HG02571 (cell line): ENCODE measurements around the gene EPB41L2.

Experiments used
- ATAC-seq: cut with Tn5 transposase; IDR thresholded peaks from one replicate; pipeline ENCODE4 v1.9.1; 2021; ENCODE audit warnings: mild to moderate bottlenecking, moderate library complexity; ENCODE audit not compliant: unreplicated experiment

The EPB41L2 gene

DNA sequence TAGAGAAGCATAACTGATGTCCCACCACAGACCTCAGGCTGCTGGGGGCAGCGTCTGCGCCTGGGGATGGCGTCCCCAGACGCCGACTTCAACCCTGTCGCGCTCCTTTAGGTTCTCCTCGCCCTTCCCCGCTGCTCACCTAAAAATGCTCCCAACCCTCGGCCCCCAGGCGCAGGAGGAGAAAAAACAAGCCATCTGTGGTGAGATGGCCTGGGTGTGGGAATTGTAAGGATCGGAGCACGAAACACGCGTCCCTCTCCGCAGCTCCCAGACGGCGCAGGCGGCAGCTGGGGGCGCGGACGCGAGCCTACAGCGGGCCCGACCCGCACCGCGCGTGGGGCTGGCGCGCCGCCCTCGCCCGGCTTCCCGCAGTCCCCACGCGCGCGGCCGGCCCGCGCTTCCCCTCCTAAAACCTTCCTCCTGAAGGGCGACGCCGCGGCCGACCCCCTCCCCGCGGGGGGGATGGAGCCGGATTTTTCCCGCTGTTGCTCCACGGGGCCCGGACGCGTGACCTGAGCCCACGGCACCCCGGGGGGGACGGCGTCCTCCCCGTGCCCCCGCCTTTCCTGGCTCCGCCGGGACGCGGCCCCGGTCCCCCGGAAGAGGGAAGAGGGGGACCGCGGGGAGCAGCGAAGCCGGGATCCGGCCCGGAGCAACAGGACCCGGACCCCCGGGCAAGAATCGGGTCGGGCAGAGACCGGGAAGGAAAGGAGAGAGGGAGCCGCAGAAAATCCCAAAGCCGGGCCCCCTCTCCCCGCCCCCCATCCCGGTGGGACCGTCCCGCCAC, 611 bp downstream of the EPB41L2 start:
- peak; percentile 24 for ATAC-seq

GRCh38 chr6:131061751-131062119, 1.3 kb downstream of the EPB41L2 start:
- no peak for ATAC-seq

DNA sequence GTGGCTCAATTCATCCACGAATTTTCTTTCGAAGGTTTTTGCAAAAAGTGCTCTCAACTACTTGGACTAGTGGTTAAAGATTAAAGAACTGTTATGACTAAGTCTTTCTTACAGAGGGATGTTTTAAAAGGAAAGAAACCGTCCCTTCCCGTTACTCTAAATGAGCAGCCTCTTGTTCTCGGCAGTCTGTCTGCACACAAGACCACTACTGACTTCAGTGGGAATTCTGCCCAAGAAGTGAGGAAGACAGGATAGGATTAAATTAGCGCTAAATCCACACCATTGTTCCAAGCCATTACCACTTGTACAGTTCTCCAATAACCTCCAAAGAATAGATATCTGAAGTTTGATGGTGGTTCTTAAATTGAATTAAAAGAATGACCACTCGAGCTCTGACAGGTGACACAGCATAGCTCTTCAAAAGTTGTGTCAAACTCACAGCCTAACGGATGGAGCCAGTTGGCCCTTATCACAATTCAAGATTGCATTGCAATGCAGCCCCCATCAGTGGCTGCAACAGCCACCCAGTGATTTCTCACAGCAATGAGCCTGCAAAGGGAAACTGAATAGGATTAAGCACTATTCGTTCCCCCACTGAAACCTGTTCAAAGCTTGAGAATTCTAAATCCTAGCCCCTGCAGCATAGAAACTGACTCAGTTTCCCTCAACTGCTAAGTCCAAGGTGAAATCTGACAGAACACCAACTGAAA, 1.8 kb downstream of the EPB41L2 start:
- ATAC-seq, result no peak

GRCh38 chr6:131060311-131060710, 2.7 kb downstream of the EPB41L2 start:
- no peak for ATAC-seq

- no peak for ATAC-seq
These were observed 3.6 kb downstream of the EPB41L2 start for GRCh38 chr6:131059486-131059885.

DNA sequence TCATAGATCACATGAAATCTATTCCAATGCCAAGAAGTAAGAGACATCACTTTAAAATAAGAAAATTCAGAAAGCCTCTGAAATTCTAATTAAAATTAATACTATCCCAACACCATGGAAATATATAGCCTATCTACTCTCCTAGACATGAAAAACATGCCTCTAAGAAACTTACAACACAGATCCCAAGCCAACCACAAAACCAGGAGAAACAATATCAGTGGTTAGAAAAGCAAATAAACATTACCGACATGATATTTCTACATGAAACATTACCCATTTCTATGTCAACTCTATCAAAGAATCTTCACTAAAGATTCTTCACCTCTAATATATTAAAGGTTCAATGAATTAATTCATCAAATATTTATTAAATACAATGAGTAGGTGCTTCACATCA, 4.8 kb downstream of the EPB41L2 start:
- no peak for ATAC-seq

GRCh38 chr6:131054392-131055250, 8.4 kb downstream of the EPB41L2 start:
- ATAC-seq, result no peak

DNA sequence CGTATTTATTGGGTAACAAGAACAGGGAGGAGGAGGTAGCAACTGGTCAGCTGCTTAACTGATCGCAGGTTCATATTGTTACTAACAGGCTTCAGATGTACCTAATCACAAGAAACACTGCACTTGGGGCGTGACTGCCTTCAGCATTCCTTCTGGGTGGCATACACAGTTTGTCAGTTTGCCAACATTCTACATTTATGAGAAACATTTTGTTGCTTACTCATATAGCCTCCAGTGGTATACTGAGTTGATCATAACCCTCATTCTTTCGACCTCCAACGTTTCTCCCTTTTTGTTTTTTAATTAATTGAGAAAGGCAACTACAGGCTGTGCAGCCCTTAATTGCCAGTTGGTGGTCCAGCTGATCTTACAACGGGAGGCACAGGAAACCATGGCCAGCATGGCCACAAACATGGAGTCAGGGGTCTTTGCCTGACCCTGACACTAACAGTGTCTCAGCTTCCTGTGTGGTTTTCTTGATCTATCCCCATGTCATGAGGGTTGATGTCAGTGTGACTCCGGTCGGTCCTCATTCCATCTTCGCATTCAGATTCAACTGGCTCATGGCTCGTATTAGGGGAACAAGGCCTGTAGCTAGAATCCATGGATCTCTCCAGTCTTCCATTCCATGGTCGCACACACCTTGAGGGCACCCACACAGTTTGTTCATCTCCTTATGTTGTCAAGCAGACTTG, 9.4 kb downstream of the EPB41L2 start:
- no peak for ATAC-seq

DNA sequence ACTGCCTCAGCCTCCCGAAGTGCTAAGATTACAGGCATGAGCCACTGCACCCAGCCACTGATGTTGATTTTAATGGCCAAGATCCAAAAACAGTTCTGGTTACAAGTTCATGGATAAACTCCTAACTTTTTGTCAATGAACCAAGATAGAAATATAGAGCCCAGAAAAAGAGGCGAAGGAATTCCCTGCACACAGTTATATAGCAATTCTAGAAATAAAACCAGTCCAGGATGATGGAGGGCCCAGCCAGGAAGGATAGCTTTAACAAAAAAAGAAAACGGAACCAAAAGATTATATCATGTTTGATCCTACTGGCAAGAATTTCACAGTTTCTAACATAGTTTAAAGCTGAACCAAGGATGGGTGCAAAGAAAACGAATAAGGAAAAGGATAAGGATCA, 10.9 kb downstream of the EPB41L2 start:
- ATAC-seq, result no peak

DNA sequence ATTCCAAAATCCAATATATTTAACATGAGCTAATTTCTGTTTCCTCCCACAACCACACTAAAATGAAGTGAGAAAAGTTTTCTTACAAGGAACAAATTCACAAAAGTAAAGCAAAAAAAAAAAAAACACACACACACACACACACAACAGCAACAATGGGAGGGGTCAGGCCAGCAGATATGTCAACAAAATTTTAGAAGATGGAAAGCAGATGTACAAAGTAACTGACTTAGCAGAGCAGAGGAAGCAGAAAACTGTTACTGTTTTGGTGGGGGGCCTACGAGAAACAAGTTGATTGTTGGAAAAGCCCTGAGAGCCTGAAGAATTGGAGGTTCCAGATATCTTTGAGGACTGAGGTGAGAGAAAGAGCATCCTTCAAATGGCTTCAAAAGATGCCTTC, 11.7 kb downstream of the EPB41L2 start:
- ATAC-seq, result no peak

- no peak for ATAC-seq
These were observed 13.4 kb downstream of the EPB41L2 start for GRCh38 chr6:131049608-131050007.

GRCh38 chr6:131048933-131049515, 14.0 kb downstream of the EPB41L2 start:
- no peak for ATAC-seq

- no peak for ATAC-seq
These were observed 14.6 kb downstream of the EPB41L2 start for GRCh38 chr6:131048459-131048858.

- ATAC-seq, result no peak
These were observed 17.9 kb downstream of the EPB41L2 start for GRCh38 chr6:131045139-131045538.

GRCh38 chr6:131043902-131044447, 19.1 kb downstream of the EPB41L2 start:
- no peak for ATAC-seq

DNA sequence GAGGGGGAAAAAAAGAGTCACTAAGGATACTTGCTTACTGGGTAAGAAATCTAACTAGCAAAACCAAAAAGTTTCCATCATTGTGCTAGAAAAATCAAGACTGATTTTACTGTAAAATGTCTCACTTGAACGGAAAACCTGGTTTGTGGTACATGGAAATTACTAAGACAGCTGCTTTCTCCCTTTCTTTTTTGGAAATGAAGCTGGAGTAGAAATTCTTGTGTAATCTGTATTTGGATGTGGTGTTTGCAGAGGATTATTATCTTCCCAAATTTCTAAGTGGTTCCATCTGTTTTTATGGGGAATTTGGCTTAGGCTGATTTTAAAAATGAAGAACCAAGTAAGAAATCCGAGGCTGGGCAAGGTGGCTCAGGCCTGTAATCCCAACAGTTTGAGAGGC, 20.4 kb downstream of the EPB41L2 start:
- no peak for ATAC-seq

DNA sequence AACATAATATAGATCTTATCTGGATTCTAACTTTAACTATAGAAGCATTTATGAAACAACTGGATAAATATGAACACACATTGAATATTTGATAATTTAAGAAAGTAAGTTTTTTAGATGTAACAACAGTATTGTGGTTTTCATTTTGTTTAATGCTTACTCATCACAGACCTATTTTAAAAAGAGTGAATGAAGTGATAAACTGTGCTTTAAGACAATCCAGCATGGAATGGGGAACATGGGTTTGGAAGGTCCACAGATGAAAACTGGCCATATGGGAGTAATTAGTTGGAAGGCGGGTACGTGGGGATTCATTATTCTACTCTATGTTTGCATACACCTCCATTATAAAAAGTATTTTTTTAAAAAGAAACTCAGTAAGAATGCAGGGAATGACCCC, 21.2 kb downstream of the EPB41L2 start:
- no peak for ATAC-seq

DNA sequence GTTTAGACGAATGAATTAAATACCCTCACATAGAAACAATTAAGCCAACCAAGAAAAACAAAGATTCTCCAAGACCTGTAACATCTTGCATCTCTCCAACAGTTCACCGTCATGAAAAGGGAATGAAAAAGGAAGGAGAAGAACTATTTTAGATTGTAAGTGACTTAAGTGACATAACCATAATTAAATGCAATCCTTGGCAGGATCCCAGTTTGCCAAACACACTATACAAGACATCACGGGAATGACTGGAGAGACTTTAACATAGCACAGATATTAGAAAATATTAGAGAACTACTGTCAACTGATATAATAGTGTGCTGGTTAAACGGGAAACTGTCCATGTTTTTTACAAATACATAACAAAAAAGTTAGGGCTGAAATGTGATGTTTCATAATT, 22.2 kb downstream of the EPB41L2 start:
- ATAC-seq, result no peak

GRCh38 chr6:131039345-131039680, 23.7 kb downstream of the EPB41L2 start:
- no peak for ATAC-seq

DNA sequence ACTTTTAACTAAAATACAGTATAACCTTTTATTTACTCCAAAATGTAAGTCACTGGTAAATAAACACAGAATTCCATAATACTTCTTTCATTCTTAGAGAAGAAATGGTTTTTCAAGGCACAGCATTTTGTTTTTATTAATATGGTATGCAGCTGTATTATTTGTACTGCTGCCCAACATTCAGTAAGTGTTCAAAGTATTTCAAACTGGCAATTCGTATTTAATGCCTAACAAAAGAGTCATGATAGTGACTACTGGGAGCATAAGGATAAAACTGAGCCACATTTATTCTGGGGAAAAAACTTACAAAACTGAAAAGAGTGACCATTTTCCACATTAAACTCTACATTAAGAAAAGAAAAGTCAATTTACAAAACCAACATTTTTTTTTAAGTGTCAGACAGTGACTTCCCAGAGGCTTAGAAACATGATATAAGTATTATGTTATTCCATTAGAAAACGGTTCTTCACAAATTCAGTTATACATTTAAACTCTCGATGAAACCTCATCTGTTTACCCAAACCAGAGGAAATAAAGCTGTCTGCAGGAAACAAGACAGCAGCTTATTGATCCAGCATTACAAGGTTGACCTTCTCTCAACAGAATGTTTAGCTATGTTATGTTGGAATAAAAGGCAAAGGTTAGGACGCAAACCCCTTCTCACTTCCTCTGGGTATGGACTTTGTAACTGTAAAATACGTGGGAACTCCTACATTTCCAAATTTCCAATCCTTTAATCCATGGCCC, 24.3 kb downstream of the EPB41L2 start:
- no peak for ATAC-seq
